Astrocyte of the cerebellum (primary cell): Measurements from ENCODE around the gene SMARCC1.

Experiments
- DNase-seq: peaks from one replicate; pipeline ENCODE4 v3.0.0-alpha.2; 2011; ENCODE audit warnings: low read depth
- H3K4me3 ChIP-seq: 2 replicates; pipeline ENCODE4 v1.5.1; 2011; ENCODE audit warnings: mild to moderate bottlenecking, low read depth, low read length, moderate library complexity
- CTCF ChIP-seq: IDR thresholded peaks from 2 replicates; pipeline ENCODE4 v1.5.1; 2012; ENCODE audit warnings: low read length, low read depth, moderate library complexity, mild to moderate bottlenecking; ENCODE audit errors: missing control alignments
- in situ Hi-C: cut with HindIII; loops from 2 replicates; pipeline ENCODE4 v1.10.0; 2017; ENCODE audit warnings: low sequenced_read_pairs

The SMARCC1 gene

GRCh38 chr3:47681016-47681415 lies 100.7 kb downstream of the SMARCC1 start:
- in situ Hi-C loops = no loop called here
- TF ChIP-seq CTCF = no peak

GRCh38 chr3:47678446-47679338 lies 103.0 kb downstream of the SMARCC1 start:
- DNase-seq = no peak
- no peak overlapping the region for H3K4me3 ChIP-seq
- in situ Hi-C loops = no loop called here
- TF ChIP-seq CTCF = no peak

More at GRCh38 chr3:47681016-47681415, 100.7 kb downstream of the SMARCC1 start:
- H3K4me3 ChIP-seq = no peak overlapping the region
- no peak for DNase-seq

GRCh38 chr3:47669026-47669749 lies 112.5 kb downstream of the SMARCC1 start:
- no peak for TF ChIP-seq CTCF
- DNase-seq = no peak
- H3K4me3 ChIP-seq = no peak overlapping the region
- in situ Hi-C loops = no loop called here

- in situ Hi-C loops = no loop called here
- H3K4me3 ChIP-seq = no peak overlapping the region
- no peak for TF ChIP-seq CTCF
- no peak for DNase-seq
These were observed 115.6 kb downstream of the SMARCC1 start for GRCh38 chr3:47666118-47666517.

- in situ Hi-C loops = no loop called here
- H3K4me3 ChIP-seq = no peak overlapping the region
- TF ChIP-seq CTCF = peak; percentile 52
- DNase-seq = no peak
These were observed 117.2 kb downstream of the SMARCC1 start for GRCh38 chr3:47664519-47664918.

- in situ Hi-C loops = no loop called here
- no peak for DNase-seq
- H3K4me3 ChIP-seq = no peak overlapping the region
- TF ChIP-seq CTCF = no peak
These were observed 118.0 kb downstream of the SMARCC1 start for GRCh38 chr3:47663630-47664240.
